Stimulated activated CD4-positive, alpha-beta T cell treated with anti-CD3 and anti-CD28 coated beads, Interleukin-15, amount 100 ng/mL, for 48 hours (primary cell): ENCODE data around the gene VTA1.
"Not testable (repeated sequence)": the region's sequence is repeated elsewhere in the genome, so short reads cannot be mapped to it uniquely, and the experiment has no call there.

Experiments
- DNase-seq, 2 donors: peaks; one replicate each; pipeline ENCODE4 v3.0.0-alpha.2; 2020; ENCODE audit warnings: low read depth in 2 of 2

Gene VTA1

GRCh38 chr6:142225552-142225951 lies 78.5 kb downstream of the VTA1 start:
- DNase-seq, result no peak

- no peak for DNase-seq
Observed at GRCh38 chr6:142226731-142227130, 79.7 kb downstream of the VTA1 start.

- not testable (repeated sequence) for DNase-seq
Observed at GRCh38 chr6:142229518-142230270, 82.6 kb downstream of the VTA1 start.

GRCh38 chr6:142232206-142233044 lies 85.4 kb downstream of the VTA1 start:
- peak; percentile 7 for DNase-seq

GRCh38 chr6:142233945-142234682 lies 87.1 kb downstream of the VTA1 start:
- no peak for DNase-seq

- DNase-seq, result no peak
Observed at GRCh38 chr6:142235272-142235671, 88.2 kb downstream of the VTA1 start.

GRCh38 chr6:142235791-142236190 lies 88.7 kb downstream of the VTA1 start:
- DNase-seq, result no peak

- no peak for DNase-seq
Observed at GRCh38 chr6:142236691-142237090, 89.6 kb downstream of the VTA1 start.

GRCh38 chr6:142238881-142239280 lies 91.8 kb downstream of the VTA1 start:
- DNase-seq, result no peak

- no peak for DNase-seq
Observed at GRCh38 chr6:142240179-142240578, 93.1 kb downstream of the VTA1 start.

- no peak for DNase-seq
Observed at GRCh38 chr6:142241061-142241460, 94.0 kb downstream of the VTA1 start.

- no peak for DNase-seq
Observed at GRCh38 chr6:142242269-142242668, 95.2 kb downstream of the VTA1 start.

GRCh38 chr6:142246960-142247359 lies 99.9 kb downstream of the VTA1 start:
- no peak for DNase-seq

GRCh38 chr6:142249266-142249665 lies 102.2 kb downstream of the VTA1 start:
- no peak for DNase-seq

GRCh38 chr6:142251930-142252445 lies 104.9 kb downstream of the VTA1 start:
- no peak for DNase-seq

GRCh38 chr6:142254513-142254912 lies 107.5 kb downstream of the VTA1 start:
- DNase-seq, result no peak

GRCh38 chr6:142255785-142256184 lies 108.7 kb downstream of the VTA1 start:
- no peak for DNase-seq

GRCh38 chr6:142258305-142258704 lies 111.2 kb downstream of the VTA1 start:
- no peak for DNase-seq

- DNase-seq, result no peak
Observed at GRCh38 chr6:142258757-142259156, 111.7 kb downstream of the VTA1 start.

GRCh38 chr6:142260748-142261147 lies 113.7 kb downstream of the VTA1 start:
- DNase-seq, result no peak

GRCh38 chr6:142262231-142262630 lies 115.2 kb downstream of the VTA1 start:
- DNase-seq, result no peak

GRCh38 chr6:142265476-142265875 lies 118.4 kb downstream of the VTA1 start:
- no peak for DNase-seq
